Astrocyte of the hippocampus (primary cell): ENCODE measurements around the gene PDE4D.
"Not testable (repeated sequence)": the region's sequence is repeated elsewhere in the genome, so short reads cannot be mapped to it uniquely, and the experiment has no call there.

Source experiments
- DNase-seq: peaks from one replicate; pipeline ENCODE4 v3.0.0; 2011; ENCODE audit warnings: low read depth, low spot score

Gene PDE4D

GRCh38 chr5:59583810-59584562 lies 309.5 kb downstream of the PDE4D start:
- no peak for DNase-seq

- DNase-seq: no peak
These were observed 310.2 kb downstream of the PDE4D start for GRCh38 chr5:59583151-59583809.

- DNase-seq: no peak
These were observed 310.8 kb downstream of the PDE4D start for GRCh38 chr5:59582746-59583145.

GRCh38 chr5:59579824-59580167 lies 313.7 kb downstream of the PDE4D start:
- no peak for DNase-seq

- DNase-seq: no peak
These were observed 314.3 kb downstream of the PDE4D start for GRCh38 chr5:59579101-59579823.

- DNase-seq: no peak
These were observed 316.0 kb downstream of the PDE4D start for GRCh38 chr5:59577485-59577884.

GRCh38 chr5:59575648-59576445 lies 317.7 kb downstream of the PDE4D start:
- no peak for DNase-seq

GRCh38 chr5:59573509-59573908 lies 320.0 kb downstream of the PDE4D start:
- DNase-seq: not testable (repeated sequence)

- no peak for DNase-seq
These were observed 322.5 kb downstream of the PDE4D start for GRCh38 chr5:59571067-59571466.

GRCh38 chr5:59569608-59570334 lies 323.8 kb downstream of the PDE4D start:
- DNase-seq: no peak

- no peak for DNase-seq
These were observed 324.4 kb downstream of the PDE4D start for GRCh38 chr5:59569158-59569557.

GRCh38 chr5:59568161-59568560 lies 325.4 kb downstream of the PDE4D start:
- DNase-seq: no peak

- no peak for DNase-seq
These were observed 328.0 kb downstream of the PDE4D start for GRCh38 chr5:59565551-59565950.

- DNase-seq: no peak
These were observed 328.6 kb downstream of the PDE4D start for GRCh38 chr5:59564895-59565294.

- peak; percentile 85 for DNase-seq
These were observed 330.7 kb downstream of the PDE4D start for GRCh38 chr5:59562756-59563389.

- DNase-seq: no peak
These were observed 333.0 kb downstream of the PDE4D start for GRCh38 chr5:59560553-59560952.

- DNase-seq: no peak
These were observed 333.7 kb downstream of the PDE4D start for GRCh38 chr5:59559847-59560246.

GRCh38 chr5:59559323-59559722 lies 334.2 kb downstream of the PDE4D start:
- no peak for DNase-seq

GRCh38 chr5:59558501-59558900 lies 335.0 kb downstream of the PDE4D start:
- DNase-seq: no peak

- DNase-seq: no peak
These were observed 336.0 kb downstream of the PDE4D start for GRCh38 chr5:59557572-59557971.

- no peak for DNase-seq
These were observed 337.9 kb downstream of the PDE4D start for GRCh38 chr5:59555596-59555995.
